Suprapubic skin (tissue), 4 donors: Measurements from ENCODE around the gene LRTM1. TPM values are rescaled to one million over a fixed set of nuclear protein-coding genes. Genes with fewer than 3 reads are reported as not detected.

Experiments used
- DNase-seq, 2 donors: peaks; one replicate each; pipeline ENCODE4 v3.0.0-alpha.2; 2019; ENCODE audit warnings: low spot score in 2 of 2
- H3K27ac ChIP-seq: fragments of 200-600 bp; sonication (generic); one replicate; pipeline ENCODE4 v1.5.1; 2019
- H3K27me3 ChIP-seq: fragments of 200-600 bp; sonication (generic); one replicate; pipeline ENCODE4 v1.5.1; 2019
- H3K36me3 ChIP-seq: fragments of 200-600 bp; sonication (generic); one replicate; pipeline ENCODE4 v1.5.1; 2019
- H3K4me1 ChIP-seq: fragments of 200-600 bp; sonication (generic); one replicate; pipeline ENCODE4 v1.5.1; 2019
- H3K4me3 ChIP-seq: fragments of 200-600 bp; sonication (generic); one replicate; pipeline ENCODE4 v1.5.1; 2019; ENCODE audit warnings: mild to moderate bottlenecking
- H3K9me3 ChIP-seq: fragments of 200-600 bp; sonication (generic); one replicate; pipeline ENCODE4 v1.5.1; 2019
- EP300 ChIP-seq: sonication (generic); formaldehyde crosslinking; IDR thresholded peaks from one replicate; pipeline ENCODE4 v1.6.1; 2017; ENCODE audit warnings: antibody characterized with exemption
- POLR2A ChIP-seq, 2 donors: fragments of 450-650 bp; IDR thresholded peaks; one replicate each; pipeline ENCODE4 v1.6.1; 2017; ENCODE audit warnings: antibody characterized with exemption in 2 of 2, mild to moderate bottlenecking in 2 of 2, moderate library complexity in 2 of 2
- POLR2AphosphoS5 ChIP-seq, 3 donors: sonication (generic); formaldehyde crosslinking; IDR thresholded peaks; one replicate each; pipeline ENCODE4 v1.6.1; 2017; ENCODE audit warnings: antibody characterized with exemption in 3 of 3
- WGBS: methylation state at CpG from one replicate; pipeline ENCODE4 v1.1.5; 2018; 5-methylcytosine and 5-hydroxymethylcytosine counted together
- total RNA-seq, 4 donors: library from RNA; depleted of rRNA; stranded (reverse); fragments of >200 nt; gene quantifications; one replicate each; pipeline ENCODE4 v1.1.0, GENCODE V29; 2016
- TF ChIP-seq, protein P1 (sequence below), 2 donors: fragments of 200-600 bp in 1 of 2; fragments of 450-650 bp in 1 of 2; sonication (generic) in 1 of 2; IDR thresholded peaks; one replicate each; pipeline ENCODE4 v1.5.1; 2016 to 2019; ENCODE audit warnings: antibody characterized with exemption in 2 of 2, mild to moderate bottlenecking in 1 of 2, moderate library complexity in 1 of 2

LRTM1 gene
- total RNA-seq, 4 donors from 2014 or later = not detected

- H3K4me3 ChIP-seq = no peak overlapping the region
- no peaks in the 10 kb centered on the region for H3K36me3 ChIP-seq
- peaks cover 20% of the 10 kb centered on the region for H3K4me1 ChIP-seq
- no peaks in the 10 kb centered on the region for H3K9me3 ChIP-seq
- H3K27me3 ChIP-seq = no peaks in the 10 kb centered on the region
- 59% methylated on average over 4 of the region's 4 CpGs for WGBS
- H3K27ac ChIP-seq = no peak overlapping the region
- DNase-seq = no peak
- no peak for TF ChIP-seq POLR2A (IDR thresholded peaks at IDR 0.05)
- TF ChIP-seq, protein P1, sequence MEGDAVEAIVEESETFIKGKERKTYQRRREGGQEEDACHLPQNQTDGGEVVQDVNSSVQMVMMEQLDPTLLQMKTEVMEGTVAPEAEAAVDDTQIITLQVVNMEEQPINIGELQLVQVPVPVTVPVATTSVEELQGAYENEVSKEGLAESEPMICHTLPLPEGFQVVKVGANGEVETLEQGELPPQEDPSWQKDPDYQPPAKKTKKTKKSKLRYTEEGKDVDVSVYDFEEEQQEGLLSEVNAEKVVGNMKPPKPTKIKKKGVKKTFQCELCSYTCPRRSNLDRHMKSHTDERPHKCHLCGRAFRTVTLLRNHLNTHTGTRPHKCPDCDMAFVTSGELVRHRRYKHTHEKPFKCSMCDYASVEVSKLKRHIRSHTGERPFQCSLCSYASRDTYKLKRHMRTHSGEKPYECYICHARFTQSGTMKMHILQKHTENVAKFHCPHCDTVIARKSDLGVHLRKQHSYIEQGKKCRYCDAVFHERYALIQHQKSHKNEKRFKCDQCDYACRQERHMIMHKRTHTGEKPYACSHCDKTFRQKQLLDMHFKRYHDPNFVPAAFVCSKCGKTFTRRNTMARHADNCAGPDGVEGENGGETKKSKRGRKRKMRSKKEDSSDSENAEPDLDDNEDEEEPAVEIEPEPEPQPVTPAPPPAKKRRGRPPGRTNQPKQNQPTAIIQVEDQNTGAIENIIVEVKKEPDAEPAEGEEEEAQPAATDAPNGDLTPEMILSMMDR (IDR thresholded peaks at IDR 0.05) = no peak
- no peak for TF ChIP-seq EP300
- TF ChIP-seq POLR2AphosphoS5 (IDR thresholded peaks at IDR 0.05) = no peak
Observed at GRCh38 chr3:54877730-54878129, 50.1 kb downstream of the LRTM1 start.

DNA sequence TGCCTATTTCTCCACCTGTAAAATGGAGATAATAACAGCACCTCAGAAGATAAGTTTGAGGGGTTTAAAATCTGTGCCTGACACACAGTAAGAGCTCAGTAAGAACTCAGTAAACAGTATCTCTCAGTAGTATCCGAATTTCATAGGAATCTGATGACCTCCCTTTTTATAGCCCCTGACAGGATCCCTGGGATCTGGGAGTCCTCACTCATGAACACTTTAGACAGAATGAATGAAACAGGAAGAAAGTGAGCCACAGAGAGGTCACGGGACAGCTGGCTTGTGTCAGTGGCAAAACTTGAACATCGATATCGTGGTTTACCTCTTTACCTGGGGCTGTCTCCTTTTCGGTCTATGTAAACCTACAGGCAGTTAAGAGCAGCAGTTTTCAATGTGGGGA is 51.2 kb downstream of the LRTM1 start:
- no peak for DNase-seq
- TF ChIP-seq, protein P1 (IDR thresholded peaks at IDR 0.05) = no peak
- TF ChIP-seq POLR2AphosphoS5 (IDR thresholded peaks at IDR 0.05) = no peak
- TF ChIP-seq POLR2A (IDR thresholded peaks at IDR 0.05) = no peak
- no peak for TF ChIP-seq EP300
- Histone ChIP-seq H3K27me3 (no peaks in the 10 kb centered on the region), H3K9me3 (no peaks in the 10 kb centered on the region), H3K36me3 (no peaks in the 10 kb centered on the region), H3K27ac (no peak overlapping the region), H3K4me1 (peaks cover 13% of the 10 kb centered on the region), H3K4me3 (no peak overlapping the region)
- 98% methylated on average over 5 of the region's 5 CpGs for WGBS

DNA sequence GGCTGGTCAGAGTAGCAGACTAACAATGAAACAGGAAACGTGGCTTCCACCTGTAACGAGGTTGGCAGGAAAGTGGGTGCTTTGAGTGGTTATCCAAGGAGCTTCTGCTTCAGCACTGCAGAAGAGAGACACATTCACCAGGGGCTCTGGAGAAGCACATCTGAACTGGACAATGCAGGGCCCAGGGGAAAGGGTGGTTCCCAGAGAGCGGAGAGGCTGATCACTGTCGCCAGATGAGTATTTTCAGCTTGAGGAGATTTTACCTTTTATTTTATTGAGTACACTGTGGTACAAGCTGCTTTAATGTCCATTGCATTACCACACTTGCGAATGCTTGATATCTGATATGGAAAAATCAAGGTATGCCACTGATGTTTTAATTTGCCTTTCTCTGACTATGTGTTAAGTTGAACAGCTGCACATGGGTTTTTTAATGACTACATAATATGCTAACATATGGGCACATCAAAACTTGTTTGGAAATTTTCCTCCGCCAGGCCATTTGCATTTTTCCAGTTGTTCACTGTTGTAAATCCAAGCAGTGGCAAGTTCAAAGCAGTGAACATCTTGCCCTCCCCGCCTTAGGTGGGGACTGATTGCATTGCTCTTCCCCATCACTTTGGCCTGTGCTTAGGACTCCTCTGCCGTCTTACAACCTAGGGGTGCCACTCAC is 52.1 kb downstream of the LRTM1 start:
- Histone ChIP-seq H3K9me3 (no peaks in the 10 kb centered on the region), H3K36me3 (no peaks in the 10 kb centered on the region), H3K27me3 (no peaks in the 10 kb centered on the region), H3K27ac (no peak overlapping the region), H3K4me1 (peaks cover 14% of the 10 kb centered on the region), H3K4me3 (no peak overlapping the region)
- no peak for DNase-seq
- TF ChIP-seq EP300 (no peak), POLR2A (IDR thresholded peaks at IDR 0.05) (no peak), POLR2AphosphoS5 (IDR thresholded peaks at IDR 0.05) (no peak)
- TF ChIP-seq, protein P1 (IDR thresholded peaks at IDR 0.05) = no peak
- WGBS = 57% methylated on average over 8 of the region's 8 CpGs

GRCh38 chr3:54874816-54875556 is 52.9 kb downstream of the LRTM1 start:
- TF ChIP-seq EP300 (no peak), POLR2AphosphoS5 (IDR thresholded peaks at IDR 0.05) (no peak), POLR2A (IDR thresholded peaks at IDR 0.05) (no peak)
- TF ChIP-seq, protein P1 (IDR thresholded peaks at IDR 0.05) = no peak
- H3K4me3 ChIP-seq = no peak overlapping the region
- 57% methylated on average over 7 of the region's 7 CpGs for WGBS
- H3K9me3 ChIP-seq = no peaks in the 10 kb centered on the region
- no peak for DNase-seq
- H3K27ac ChIP-seq = no peak overlapping the region
- H3K27me3 ChIP-seq = no peaks in the 10 kb centered on the region
- peaks cover 14% of the 10 kb centered on the region for H3K4me1 ChIP-seq
- no peaks in the 10 kb centered on the region for H3K36me3 ChIP-seq
